ENCODE measurements around the gene THAP3.

DNA sequence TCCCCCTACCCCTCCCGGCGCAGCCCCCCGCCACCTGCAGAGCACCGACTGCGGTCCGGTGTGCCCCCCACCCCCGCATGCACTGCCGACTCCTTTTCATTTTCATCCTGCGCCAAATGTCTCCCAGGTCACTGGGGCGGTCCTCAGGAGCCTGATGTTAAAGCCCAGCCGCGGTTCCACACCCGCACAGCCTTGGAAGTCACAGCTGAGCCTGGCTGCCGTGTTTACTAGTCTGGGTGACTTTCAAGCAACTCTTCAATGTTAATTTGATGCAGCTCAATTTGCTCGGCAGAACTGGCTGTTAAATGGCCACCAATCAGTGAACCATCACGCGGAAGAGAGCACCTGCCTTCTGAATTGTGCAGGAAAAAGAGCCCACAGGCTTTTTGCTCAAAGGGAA, 27.2 kb downstream of the THAP3 start:
- TF ChIP-seq, protein P1, sequence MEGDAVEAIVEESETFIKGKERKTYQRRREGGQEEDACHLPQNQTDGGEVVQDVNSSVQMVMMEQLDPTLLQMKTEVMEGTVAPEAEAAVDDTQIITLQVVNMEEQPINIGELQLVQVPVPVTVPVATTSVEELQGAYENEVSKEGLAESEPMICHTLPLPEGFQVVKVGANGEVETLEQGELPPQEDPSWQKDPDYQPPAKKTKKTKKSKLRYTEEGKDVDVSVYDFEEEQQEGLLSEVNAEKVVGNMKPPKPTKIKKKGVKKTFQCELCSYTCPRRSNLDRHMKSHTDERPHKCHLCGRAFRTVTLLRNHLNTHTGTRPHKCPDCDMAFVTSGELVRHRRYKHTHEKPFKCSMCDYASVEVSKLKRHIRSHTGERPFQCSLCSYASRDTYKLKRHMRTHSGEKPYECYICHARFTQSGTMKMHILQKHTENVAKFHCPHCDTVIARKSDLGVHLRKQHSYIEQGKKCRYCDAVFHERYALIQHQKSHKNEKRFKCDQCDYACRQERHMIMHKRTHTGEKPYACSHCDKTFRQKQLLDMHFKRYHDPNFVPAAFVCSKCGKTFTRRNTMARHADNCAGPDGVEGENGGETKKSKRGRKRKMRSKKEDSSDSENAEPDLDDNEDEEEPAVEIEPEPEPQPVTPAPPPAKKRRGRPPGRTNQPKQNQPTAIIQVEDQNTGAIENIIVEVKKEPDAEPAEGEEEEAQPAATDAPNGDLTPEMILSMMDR (conservative IDR thresholded peaks at IDR 0.05; ENCODE audit: low read depth, low read length) = no peak
- no peak for TF ChIP-seq EZH2 (IDR thresholded peaks at IDR 0.05; ENCODE audit: low read length, unreplicated experiment)
